Measurements from ENCODE around the gene PLEKHJ1. TPM values are rescaled to one million over a fixed set of nuclear protein-coding genes. Genes with fewer than 3 reads are reported as not detected.

The PLEKHJ1 gene
- total RNA-seq, 1 experiment from 2014 or later: 189 TPM

GRCh38 chr19:2221918-2222317, 14.2 kb downstream of the PLEKHJ1 start:
- no peaks in the 10 kb centered on the region for H3K4me1 Mint-ChIP-seq
- DNase-seq (ENCODE audit: low spot score): no peak
- TF ChIP-seq, protein P1, sequence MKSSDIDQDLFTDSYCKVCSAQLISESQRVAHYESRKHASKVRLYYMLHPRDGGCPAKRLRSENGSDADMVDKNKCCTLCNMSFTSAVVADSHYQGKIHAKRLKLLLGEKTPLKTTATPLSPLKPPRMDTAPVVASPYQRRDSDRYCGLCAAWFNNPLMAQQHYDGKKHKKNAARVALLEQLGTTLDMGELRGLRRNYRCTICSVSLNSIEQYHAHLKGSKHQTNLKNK (CRISPR knock-in tag; IDR thresholded peaks at IDR 0.05): no peak
- no peak for TF ChIP-seq KAT7 (CRISPR knock-in tag; IDR thresholded peaks at IDR 0.05; ENCODE audit: borderline replicate concordance)
- no peak for TF ChIP-seq MXD4 (CRISPR knock-in tag; IDR thresholded peaks at IDR 0.05; ENCODE audit: borderline replicate concordance)
- TF ChIP-seq, protein P2, sequence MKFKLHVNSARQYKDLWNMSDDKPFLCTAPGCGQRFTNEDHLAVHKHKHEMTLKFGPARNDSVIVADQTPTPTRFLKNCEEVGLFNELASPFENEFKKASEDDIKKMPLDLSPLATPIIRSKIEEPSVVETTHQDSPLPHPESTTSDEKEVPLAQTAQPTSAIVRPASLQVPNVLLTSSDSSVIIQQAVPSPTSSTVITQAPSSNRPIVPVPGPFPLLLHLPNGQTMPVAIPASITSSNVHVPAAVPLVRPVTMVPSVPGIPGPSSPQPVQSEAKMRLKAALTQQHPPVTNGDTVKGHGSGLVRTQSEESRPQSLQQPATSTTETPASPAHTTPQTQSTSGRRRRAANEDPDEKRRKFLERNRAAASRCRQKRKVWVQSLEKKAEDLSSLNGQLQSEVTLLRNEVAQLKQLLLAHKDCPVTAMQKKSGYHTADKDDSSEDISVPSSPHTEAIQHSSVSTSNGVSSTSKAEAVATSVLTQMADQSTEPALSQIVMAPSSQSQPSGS (CRISPR knock-in tag; IDR thresholded peaks at IDR 0.05; ENCODE audit: borderline replicate concordance, low read depth): no peak
- TF ChIP-seq RELA (CRISPR knock-in tag; IDR thresholded peaks at IDR 0.05; ENCODE audit: borderline replicate concordance): no peak
- no peak for TF ChIP-seq TCF7 (CRISPR knock-in tag; IDR thresholded peaks at IDR 0.05; ENCODE audit: low read depth)
- TF ChIP-seq ESRRA (CRISPR knock-in tag; IDR thresholded peaks at IDR 0.05; ENCODE audit: borderline replicate concordance): no peak
- no peak for TF ChIP-seq ZNF396 (CRISPR knock-in tag; IDR thresholded peaks at IDR 0.05; ENCODE audit: borderline replicate concordance)
- TF ChIP-seq, protein P3, sequence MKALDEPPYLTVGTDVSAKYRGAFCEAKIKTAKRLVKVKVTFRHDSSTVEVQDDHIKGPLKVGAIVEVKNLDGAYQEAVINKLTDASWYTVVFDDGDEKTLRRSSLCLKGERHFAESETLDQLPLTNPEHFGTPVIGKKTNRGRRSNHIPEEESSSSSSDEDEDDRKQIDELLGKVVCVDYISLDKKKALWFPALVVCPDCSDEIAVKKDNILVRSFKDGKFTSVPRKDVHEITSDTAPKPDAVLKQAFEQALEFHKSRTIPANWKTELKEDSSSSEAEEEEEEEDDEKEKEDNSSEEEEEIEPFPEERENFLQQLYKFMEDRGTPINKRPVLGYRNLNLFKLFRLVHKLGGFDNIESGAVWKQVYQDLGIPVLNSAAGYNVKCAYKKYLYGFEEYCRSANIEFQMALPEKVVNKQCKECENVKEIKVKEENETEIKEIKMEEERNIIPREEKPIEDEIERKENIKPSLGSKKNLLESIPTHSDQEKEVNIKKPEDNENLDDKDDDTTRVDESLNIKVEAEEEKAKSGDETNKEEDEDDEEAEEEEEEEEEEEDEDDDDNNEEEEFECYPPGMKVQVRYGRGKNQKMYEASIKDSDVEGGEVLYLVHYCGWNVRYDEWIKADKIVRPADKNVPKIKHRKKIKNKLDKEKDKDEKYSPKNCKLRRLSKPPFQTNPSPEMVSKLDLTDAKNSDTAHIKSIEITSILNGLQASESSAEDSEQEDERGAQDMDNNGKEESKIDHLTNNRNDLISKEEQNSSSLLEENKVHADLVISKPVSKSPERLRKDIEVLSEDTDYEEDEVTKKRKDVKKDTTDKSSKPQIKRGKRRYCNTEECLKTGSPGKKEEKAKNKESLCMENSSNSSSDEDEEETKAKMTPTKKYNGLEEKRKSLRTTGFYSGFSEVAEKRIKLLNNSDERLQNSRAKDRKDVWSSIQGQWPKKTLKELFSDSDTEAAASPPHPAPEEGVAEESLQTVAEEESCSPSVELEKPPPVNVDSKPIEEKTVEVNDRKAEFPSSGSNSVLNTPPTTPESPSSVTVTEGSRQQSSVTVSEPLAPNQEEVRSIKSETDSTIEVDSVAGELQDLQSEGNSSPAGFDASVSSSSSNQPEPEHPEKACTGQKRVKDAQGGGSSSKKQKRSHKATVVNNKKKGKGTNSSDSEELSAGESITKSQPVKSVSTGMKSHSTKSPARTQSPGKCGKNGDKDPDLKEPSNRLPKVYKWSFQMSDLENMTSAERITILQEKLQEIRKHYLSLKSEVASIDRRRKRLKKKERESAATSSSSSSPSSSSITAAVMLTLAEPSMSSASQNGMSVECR (CRISPR knock-in tag; IDR thresholded peaks at IDR 0.05; ENCODE audit: borderline replicate concordance): no peak
- no peak for TF ChIP-seq PREB (CRISPR knock-in tag; IDR thresholded peaks at IDR 0.05; ENCODE audit: borderline replicate concordance)
- H3K27ac Mint-ChIP-seq: no peak overlapping the region
- H3K9me3 Mint-ChIP-seq: no peaks in the 10 kb centered on the region
- CTCF ChIA-PET: interaction anchor here (0.5 to 1.6 kb wide), 10 partner anchors 11 to 94 kb away, joined by 3 to 18 read pairs (median 4); no protein-coding TSS in a partner anchor
- no peak for ATAC-seq
- H3K36me3 Mint-ChIP-seq: peaks cover 34% of the 10 kb centered on the region
- H3K27me3 Mint-ChIP-seq (ENCODE audit: low read depth): no peaks in the 10 kb centered on the region
- POLR2A ChIA-PET: no interaction called here
- no peak overlapping the region for H3K4me3 Mint-ChIP-seq

- no peaks in the 10 kb centered on the region for H3K9me3 Mint-ChIP-seq
- no peak for DNase-seq (ENCODE audit: low spot score)
- H3K4me1 Mint-ChIP-seq: no peaks in the 10 kb centered on the region
- peak overlapping the region; percentile 68 for H3K27ac Mint-ChIP-seq
- no peak for ATAC-seq
- TF ChIP-seq KAT7 (CRISPR knock-in tag; IDR thresholded peaks at IDR 0.05; ENCODE audit: borderline replicate concordance) (no peak), ATF1 (CRISPR knock-in tag; IDR thresholded peaks at IDR 0.05) (no peak), TEAD4 (CRISPR knock-in tag; IDR thresholded peaks at IDR 0.05) (no peak), NR1H2 (CRISPR knock-in tag; IDR thresholded peaks at IDR 0.05) (no peak), ZNF263 (CRISPR knock-in tag; IDR thresholded peaks at IDR 0.05; ENCODE audit: low read depth) (no peak), FOXK1 (CRISPR knock-in tag; IDR thresholded peaks at IDR 0.05) (no peak), USF2 (CRISPR knock-in tag; IDR thresholded peaks at IDR 0.05) (no peak)
- TF ChIP-seq, protein P4, sequence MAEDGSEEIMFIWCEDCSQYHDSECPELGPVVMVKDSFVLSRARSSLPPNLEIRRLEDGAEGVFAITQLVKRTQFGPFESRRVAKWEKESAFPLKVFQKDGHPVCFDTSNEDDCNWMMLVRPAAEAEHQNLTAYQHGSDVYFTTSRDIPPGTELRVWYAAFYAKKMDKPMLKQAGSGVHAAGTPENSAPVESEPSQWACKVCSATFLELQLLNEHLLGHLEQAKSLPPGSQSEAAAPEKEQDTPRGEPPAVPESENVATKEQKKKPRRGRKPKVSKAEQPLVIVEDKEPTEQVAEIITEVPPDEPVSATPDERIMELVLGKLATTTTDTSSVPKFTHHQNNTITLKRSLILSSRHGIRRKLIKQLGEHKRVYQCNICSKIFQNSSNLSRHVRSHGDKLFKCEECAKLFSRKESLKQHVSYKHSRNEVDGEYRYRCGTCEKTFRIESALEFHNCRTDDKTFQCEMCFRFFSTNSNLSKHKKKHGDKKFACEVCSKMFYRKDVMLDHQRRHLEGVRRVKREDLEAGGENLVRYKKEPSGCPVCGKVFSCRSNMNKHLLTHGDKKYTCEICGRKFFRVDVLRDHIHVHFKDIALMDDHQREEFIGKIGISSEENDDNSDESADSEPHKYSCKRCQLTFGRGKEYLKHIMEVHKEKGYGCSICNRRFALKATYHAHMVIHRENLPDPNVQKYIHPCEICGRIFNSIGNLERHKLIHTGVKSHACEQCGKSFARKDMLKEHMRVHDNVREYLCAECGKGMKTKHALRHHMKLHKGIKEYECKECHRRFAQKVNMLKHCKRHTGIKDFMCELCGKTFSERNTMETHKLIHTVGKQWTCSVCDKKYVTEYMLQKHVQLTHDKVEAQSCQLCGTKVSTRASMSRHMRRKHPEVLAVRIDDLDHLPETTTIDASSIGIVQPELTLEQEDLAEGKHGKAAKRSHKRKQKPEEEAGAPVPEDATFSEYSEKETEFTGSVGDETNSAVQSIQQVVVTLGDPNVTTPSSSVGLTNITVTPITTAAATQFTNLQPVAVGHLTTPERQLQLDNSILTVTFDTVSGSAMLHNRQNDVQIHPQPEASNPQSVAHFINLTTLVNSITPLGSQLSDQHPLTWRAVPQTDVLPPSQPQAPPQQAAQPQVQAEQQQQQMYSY (CRISPR knock-in tag; IDR thresholded peaks at IDR 0.05): no peak
- POLR2A ChIA-PET: no interaction called here
- peaks cover 35% of the 10 kb centered on the region for H3K36me3 Mint-ChIP-seq
- no peaks in the 10 kb centered on the region for H3K27me3 Mint-ChIP-seq (ENCODE audit: low read depth)
- CTCF ChIA-PET: interaction anchor here (0.5 to 1.6 kb wide), 10 partner anchors 12 to 95 kb away, joined by 3 to 18 read pairs (median 4); no protein-coding TSS in a partner anchor
- no peak overlapping the region for H3K4me3 Mint-ChIP-seq
Observed at GRCh38 chr19:2221250-2221831, 14.8 kb downstream of the PLEKHJ1 start.

All from WTC11 (cell line).